Thyroid gland (tissue), 4 donors: Measurements from ENCODE around the gene METTL2B. TPM values are rescaled to one million over a fixed set of nuclear protein-coding genes. Genes with fewer than 3 reads are reported as not detected.
"Not testable (repeated sequence)": the region's sequence is repeated elsewhere in the genome, so short reads cannot be mapped to it uniquely, and the experiment has no call there.

ENCODE experiments used
- DNase-seq, 2 donors: peaks; one replicate each; pipeline ENCODE4 v3.0.0-alpha.2; 2019
- H3K27ac ChIP-seq, 3 donors: fragments of 200-600 bp; sonication (generic); 1 replicate in 2 of 3; 2 replicates in 1 of 3; pipeline ENCODE4 v1.5.1; 2016 to 2019; ENCODE audit warnings: mild to moderate bottlenecking in 1 of 3, moderate library complexity in 1 of 3
- H3K27me3 ChIP-seq: fragments of 200-600 bp; sonication (generic); one replicate; pipeline ENCODE4 v1.5.1; 2019
- H3K36me3 ChIP-seq, 2 donors: fragments of 200-600 bp; sonication (generic); one replicate each; pipeline ENCODE4 v1.5.1; 2016 to 2019
- H3K4me1 ChIP-seq, 2 donors: fragments of 200-600 bp; sonication (generic); one replicate each; pipeline ENCODE4 v1.5.1; 2017 to 2019
- H3K4me3 ChIP-seq, 3 donors: fragments of 200-600 bp; sonication (generic); replicated peaks in 1 of 3; 1 replicate in 2 of 3; 2 replicates in 1 of 3; pipeline ENCODE4 v1.5.1; 2016; ENCODE audit warnings: mild to moderate bottlenecking in 1 of 3
- H3K9me3 ChIP-seq: fragments of 200-600 bp; sonication (generic); one replicate; pipeline ENCODE4 v1.5.1; 2017
- CTCF ChIP-seq, 6 experiments: fragments of 200-600 bp in 3 of 6; fragments of 450-650 bp in 3 of 6; sonication (generic) in 3 of 6; IDR thresholded peaks; one replicate each; pipeline ENCODE4 v1.5.1; 2016 to 2019; ENCODE audit warnings: antibody characterized with exemption in 6 of 6, mild to moderate bottlenecking in 2 of 6, inconsistent platforms in 1 of 6, moderate library complexity in 1 of 6
- POLR2A ChIP-seq, 2 donors: fragments of 450-650 bp; IDR thresholded peaks; one replicate each; pipeline ENCODE4 v1.6.1; 2017; ENCODE audit warnings: antibody characterized with exemption in 2 of 2, mild to moderate bottlenecking in 2 of 2, moderate library complexity in 1 of 2
- WGBS, 2 donors: methylation state at CpG; one replicate each; pipeline ENCODE4 v1.1.5; 2017; 5-methylcytosine and 5-hydroxymethylcytosine counted together
- intact Hi-C: fragments of 100-400 bp; cut with DNase I; formaldehyde crosslinking; loops from one replicate; pipeline ENCODE4 v1.15.1; 2023
- total RNA-seq, 4 donors: library from RNA; depleted of rRNA; stranded (reverse); fragments of >200 nt; gene quantifications; one replicate each; pipeline ENCODE4 v1.2.3, GENCODE V29; 2016

The METTL2B gene
- total RNA-seq, 4 donors from 2014 or later, result 29.2 to 39.0 (median 32.0) TPM

DNA sequence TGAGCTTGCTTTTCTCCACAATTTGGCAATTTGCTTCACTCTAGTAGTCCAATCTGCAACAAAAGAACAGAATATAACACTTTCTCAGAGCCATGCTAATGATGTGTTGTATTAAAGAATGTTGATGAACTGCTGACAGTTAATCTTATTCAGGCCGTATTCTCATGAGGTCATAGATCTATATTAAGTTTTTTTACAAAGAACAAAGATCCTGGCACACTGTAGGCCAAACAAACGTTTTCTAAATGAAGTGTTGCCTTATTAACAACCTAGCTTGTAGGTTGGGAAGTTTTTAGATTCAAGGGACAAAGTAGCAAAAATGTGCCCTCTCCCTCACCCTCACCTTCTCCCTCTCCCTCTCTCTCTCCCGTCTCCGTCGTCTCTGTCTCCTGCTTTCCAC is 14.1 kb upstream of the METTL2B start:
- Histone ChIP-seq H3K4me3 (no peak overlapping the region), H3K9me3 (no peaks in the 10 kb centered on the region), H3K36me3 (no peaks in the 10 kb centered on the region), H3K27ac (no peak overlapping the region), H3K4me1 (peaks cover 0 to 6% of the 10 kb centered on the region in 2 donors), H3K27me3 (no peaks in the 10 kb centered on the region)
- intact Hi-C loops, result no loop called here
- 69 to 75% methylated on average over 5 of the region's 5 CpGs for WGBS, 2 donors
- no peak for DNase-seq
- TF ChIP-seq POLR2A (IDR thresholded peaks at IDR 0.05) (no peak), CTCF (IDR thresholded peaks at IDR 0.05) (no peak)

DNA sequence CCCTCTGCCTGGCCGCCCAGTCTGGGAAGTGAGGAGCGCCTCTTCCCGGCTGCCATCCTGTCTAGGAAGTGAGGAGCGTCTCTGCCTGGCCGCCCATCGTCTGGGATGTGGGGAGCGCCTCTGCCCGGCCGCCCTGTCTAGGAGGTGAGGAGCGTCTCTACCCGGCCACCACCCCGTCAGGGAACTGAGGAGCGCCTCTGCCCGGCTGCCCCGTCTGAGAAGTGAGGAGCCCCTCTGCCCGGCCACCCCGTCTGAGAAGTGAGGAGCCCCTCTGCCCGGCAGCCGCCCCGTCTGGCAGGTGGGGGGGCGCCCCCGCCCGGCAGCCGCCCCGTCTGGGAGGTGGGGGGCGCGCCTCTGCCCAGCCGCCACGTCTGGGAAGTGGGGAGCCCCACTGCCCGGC is 13.2 kb upstream of the METTL2B start:
- H3K4me1 ChIP-seq, H3K9me3 ChIP-seq, H3K27ac ChIP-seq, H3K36me3 ChIP-seq, intact Hi-C loops, DNase-seq, H3K27me3 ChIP-seq, H3K4me3 ChIP-seq: not testable (repeated sequence)
- 92 to 100% methylated on average over 5 to 10 of the region's 30 CpGs for WGBS, 2 donors

GRCh38 chr7:128463933-128464332 is 12.6 kb upstream of the METTL2B start:
- H3K9me3 ChIP-seq, intact Hi-C loops, H3K27ac ChIP-seq, H3K4me3 ChIP-seq, H3K36me3 ChIP-seq, H3K4me1 ChIP-seq, H3K27me3 ChIP-seq, DNase-seq: not testable (repeated sequence)
- WGBS, 2 donors, result 85 to 89% methylated on average over 8 of the region's 8 CpGs

- H3K36me3 ChIP-seq, intact Hi-C loops, H3K27ac ChIP-seq, DNase-seq, H3K27me3 ChIP-seq, H3K4me3 ChIP-seq, H3K4me1 ChIP-seq, H3K9me3 ChIP-seq: not testable (repeated sequence)
Measured at GRCh38 chr7:128466871-128467270, 9.7 kb upstream of the METTL2B start.

- not testable (repeated sequence) for H3K27me3 ChIP-seq, H3K9me3 ChIP-seq, DNase-seq, H3K36me3 ChIP-seq
- H3K27ac ChIP-seq, result peak overlapping the region in 2 of 3 donors; percentile 47 to 77
- WGBS, 2 donors, result 1 to 3% methylated on average over 4 of the region's 4 CpGs
- H3K4me3 ChIP-seq, result peak overlapping the region; percentile 39 to 84 (median 52)
- intact Hi-C loops, result loop anchor here (10.0 kb wide), 2 partner anchors 57 to 407 kb away; no protein-coding TSS in a partner anchor
- H3K4me1 ChIP-seq, result peaks cover 8 to 12% of the 10 kb centered on the region in 2 donors
Measured at GRCh38 chr7:128477336-128477690, 765 bp downstream of the METTL2B start.

DNA sequence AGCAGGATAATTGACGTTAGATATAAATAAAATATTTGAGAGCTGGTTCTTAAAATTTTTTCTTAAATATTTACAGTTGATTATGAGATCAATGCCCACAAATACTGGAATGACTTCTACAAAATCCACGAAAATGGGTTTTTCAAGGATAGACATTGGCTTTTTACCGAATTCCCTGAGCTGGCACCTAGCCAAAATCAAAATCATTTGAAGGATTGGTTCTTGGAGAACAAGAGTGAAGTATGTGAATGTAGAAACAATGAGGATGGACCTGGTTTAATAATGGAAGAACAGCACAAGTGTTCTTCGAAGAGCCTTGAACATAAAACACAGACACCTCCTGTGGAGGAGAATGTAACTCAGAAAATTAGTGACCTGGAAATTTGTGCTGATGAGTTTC is 2.5 kb downstream of the METTL2B start:
- 89 to 92% methylated on average over 4 of the region's 4 CpGs for WGBS, 2 donors
- intact Hi-C loops, result loop anchor here (10.0 kb wide), 2 partner anchors 56 to 406 kb away; no protein-coding TSS in a partner anchor
- not testable (repeated sequence) for DNase-seq, H3K27me3 ChIP-seq, H3K9me3 ChIP-seq, H3K36me3 ChIP-seq, H3K4me3 ChIP-seq, H3K27ac ChIP-seq
- peaks cover 8 to 12% of the 10 kb centered on the region in 2 donors for H3K4me1 ChIP-seq

GRCh38 chr7:128488134-128488533 is 11.6 kb downstream of the METTL2B start:
- H3K36me3 ChIP-seq, intact Hi-C loops, H3K4me3 ChIP-seq, H3K4me1 ChIP-seq, H3K27me3 ChIP-seq, DNase-seq, H3K27ac ChIP-seq, H3K9me3 ChIP-seq: not testable (repeated sequence)
- WGBS, 2 donors, result 95 to 96% methylated on average over 6 of the region's 6 CpGs

- WGBS, 2 donors, result 86 to 90% methylated on average over 7 to 8 of the region's 9 CpGs
- Histone ChIP-seq H3K36me3 (peaks cover 13 to 14% of the 10 kb centered on the region in 2 donors), H3K27me3 (no peaks in the 10 kb centered on the region), H3K9me3 (no peaks in the 10 kb centered on the region), H3K27ac (no peak overlapping the region), H3K4me3 (no peak overlapping the region), H3K4me1 (no peaks in the 10 kb centered on the region)
- intact Hi-C loops, result no loop called here
- TF ChIP-seq POLR2A (IDR thresholded peaks at IDR 0.05) (no peak), CTCF (IDR thresholded peaks at IDR 0.05) (no peak)
- no peak for DNase-seq
Measured at GRCh38 chr7:128497405-128497804, 20.9 kb downstream of the METTL2B start.

DNA sequence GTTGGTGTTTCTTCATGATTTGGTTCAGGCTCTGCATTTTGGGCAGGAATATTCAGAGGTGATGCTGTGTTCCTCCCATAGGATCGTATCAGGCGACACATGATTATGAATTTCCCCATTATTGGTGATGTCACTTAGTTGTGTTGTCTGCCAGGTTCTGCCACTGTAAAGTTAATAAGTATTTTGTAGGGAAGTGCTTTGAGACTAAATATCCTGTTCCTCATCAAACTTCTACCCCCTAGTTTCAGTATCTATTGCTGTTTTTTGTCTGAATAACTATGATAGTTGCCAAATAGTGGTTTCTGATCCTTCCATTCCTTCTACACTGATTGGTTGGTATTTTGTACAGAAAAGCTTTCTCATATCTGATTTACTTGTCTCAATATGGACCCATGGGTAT is 28.9 kb downstream of the METTL2B start:
- WGBS, 2 donors, result 64 to 90% methylated on average over 2 of the region's 2 CpGs
- intact Hi-C loops, H3K27me3 ChIP-seq, H3K27ac ChIP-seq, H3K9me3 ChIP-seq, H3K4me1 ChIP-seq, DNase-seq, H3K4me3 ChIP-seq: not testable (repeated sequence)
- peaks cover 0 to 10% of the 10 kb centered on the region in 2 donors for H3K36me3 ChIP-seq

DNA sequence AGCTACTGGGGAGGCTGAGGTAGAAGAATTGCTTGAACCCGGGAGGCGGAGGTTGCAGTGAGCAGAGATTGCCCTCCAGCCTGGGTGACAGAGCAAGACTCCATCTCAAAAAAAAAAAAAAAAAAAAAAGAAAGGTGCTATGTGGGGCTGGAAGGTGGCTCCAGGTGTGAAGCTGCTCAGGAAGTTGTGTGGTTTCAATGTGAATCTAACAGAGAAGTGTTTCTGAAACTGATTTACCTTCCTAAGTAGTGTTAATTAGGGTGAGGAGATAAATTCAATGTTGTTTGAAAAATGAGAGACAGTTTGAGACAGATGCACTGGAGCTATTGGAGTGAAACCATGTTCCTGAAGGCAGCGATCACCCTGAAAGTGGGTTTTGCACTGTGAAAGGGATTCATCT is 30.3 kb downstream of the METTL2B start:
- DNase-seq, H3K4me1 ChIP-seq, H3K9me3 ChIP-seq, H3K27me3 ChIP-seq, intact Hi-C loops, H3K27ac ChIP-seq, H3K4me3 ChIP-seq, H3K36me3 ChIP-seq: not testable (repeated sequence)
- 93 to 94% methylated on average over 3 of the region's 3 CpGs for WGBS, 2 donors

- H3K4me3 ChIP-seq, H3K27ac ChIP-seq, intact Hi-C loops, H3K27me3 ChIP-seq, DNase-seq, H3K4me1 ChIP-seq, H3K9me3 ChIP-seq, H3K36me3 ChIP-seq: not testable (repeated sequence)
- WGBS, 2 donors, result 90 to 92% methylated on average over 4 to 5 of the region's 5 CpGs
Measured at GRCh38 chr7:128507321-128507993, 30.9 kb downstream of the METTL2B start.
